ENCODE measurements around the gene PTPRM.

GRCh38 chr18:7586379-7586778, 19.3 kb downstream of the PTPRM start:
- TF ChIP-seq ZNF565 (CRISPR knock-in tag; conservative IDR thresholded peaks at IDR 0.05; ENCODE audit: low read depth) (no peak), GLIS3 (CRISPR knock-in tag; IDR thresholded peaks at IDR 0.05) (no peak), ARNTL (CRISPR knock-in tag; IDR thresholded peaks at IDR 0.05; ENCODE audit: borderline replicate concordance, low read depth) (no peak), ZC3H10 (CRISPR knock-in tag; IDR thresholded peaks at IDR 0.05) (no peak), ZFP30 (CRISPR knock-in tag; IDR thresholded peaks at IDR 0.05) (no peak), SNAI2 (CRISPR knock-in tag; IDR thresholded peaks at IDR 0.05) (no peak), ESRRG (CRISPR knock-in tag; IDR thresholded peaks at IDR 0.05) (no peak), PPARA (CRISPR knock-in tag; IDR thresholded peaks at IDR 0.05; ENCODE audit: borderline replicate concordance) (no peak), TSHZ2 (CRISPR knock-in tag; IDR thresholded peaks at IDR 0.05) (no peak), CREB5 (CRISPR knock-in tag; IDR thresholded peaks at IDR 0.05; ENCODE audit: low read depth) (no peak), ZFP3 (CRISPR knock-in tag; IDR thresholded peaks at IDR 0.05) (no peak), ZNF8 (CRISPR knock-in tag; IDR thresholded peaks at IDR 0.05) (no peak)

Data from SK-N-SH treated with all-trans-retinoic acid at 6 μM for 48 hours (cell line).